K562 (cell line): ENCODE results near the gene RDM1. TPM values are rescaled to one million over a fixed set of nuclear protein-coding genes. Genes with fewer than 3 reads are reported as not detected.

ENCODE experiments used
- ATAC-seq: fragments of 200-7000 bp; cut with Tn5 transposase; 3 replicates; pipeline ENCODE4 v1.9.1; 2020; ENCODE audit warnings: moderate library complexity
- BruUV-seq: library from RNA; stranded (reverse); fragments of 400-500 nt; replicated peaks from 2 replicates; lab custom pipeline; 2021; lab: Mats Ljungman, UMichigan
- CTCF ChIA-PET: fragments of 300-600 bp; formaldehyde crosslinking; extraction: SDS; loops from one replicate; lab custom pipeline; 2021; ENCODE audit warnings: low intra/inter-chr PET ratio; lab: Yijun Ruan, JAX
- POLR2A ChIA-PET: fragments of 300-600, 350-650 bp; sonication (Branson Sonifier 250); formaldehyde crosslinking; extraction: SDS; loops from one replicate; lab custom pipeline; 2021; ENCODE audit warnings: antibody characterized with exemption, inconsistent platforms; lab: Yijun Ruan, JAX
- DNase-seq, 4 experiments: peaks; one replicate each; pipeline versions ENCODE4 v3.0.0 to v3.0.0-alpha.2; 2011 to 2018; ENCODE audit warnings: low spot score in 3 of 4, mixed read lengths in 3 of 4; ENCODE audit errors: extremely low read depth in 1 of 4
- FAIRE-seq: peaks from 2 replicates; lab custom pipeline; 2011; peaks lifted over from hg19 to GRCh38; lab: Jason Lieb, UNC
- H2AFZ ChIP-seq: 2 replicates; pipeline ENCODE4 v1.6.0; 2011; ENCODE audit warnings: low read depth, low read length, control low read depth, inconsistent platforms
- H3K27ac ChIP-seq: fragments of 200-600 bp; 3 replicates; pipeline ENCODE4 v1.8.0; 2011; ENCODE audit warnings: low read depth, mild to moderate bottlenecking, control low read depth, inconsistent platforms, low read length, moderate library complexity, mixed read lengths; ENCODE audit errors: extremely low read depth
- H3K27me3 ChIP-seq, 2 experiments: fragments of 300-600 bp in 1 of 2; 2 replicates in 1 of 2; 3 replicates in 1 of 2; pipeline versions ENCODE4 v1.6.0 to v1.8.0; 2011; ENCODE audit warnings: inconsistent platforms in 2 of 2, low read length in 2 of 2, mild to moderate bottlenecking in 1 of 2, mixed read lengths in 1 of 2, moderate library complexity in 1 of 2; ENCODE audit not compliant: control insufficient read depth in 2 of 2, insufficient read depth in 2 of 2
- H3K36me3 ChIP-seq: fragments of 300-600 bp; 3 replicates; pipeline ENCODE4 v1.8.0; 2011; ENCODE audit warnings: mild to moderate bottlenecking, low read length, inconsistent platforms; ENCODE audit not compliant: control insufficient read depth, insufficient read depth
- H3K4me1 ChIP-seq, 2 experiments: fragments of 200-600 bp in 1 of 2; replicated peaks in 1 of 2; 2 replicates in 1 of 2; 3 replicates in 1 of 2; pipeline versions ENCODE4 v1.5.1 to v1.8.0; 2011; ENCODE audit warnings: inconsistent platforms in 2 of 2, low read length in 2 of 2, mild to moderate bottlenecking in 1 of 2, mixed read lengths in 1 of 2, moderate library complexity in 1 of 2; ENCODE audit not compliant: control insufficient read depth in 2 of 2, insufficient read depth in 2 of 2
- H3K4me2 ChIP-seq: 2 replicates; pipeline ENCODE4 v1.6.1; 2011; ENCODE audit warnings: low read length, control low read depth, inconsistent platforms, mixed read lengths; ENCODE audit not compliant: insufficient read depth
- H3K4me3 ChIP-seq: fragments of 200-600 bp; sonication (generic), shearing (Covaris generic); 2 replicates; pipeline ENCODE4 v1.5.1; 2016; ENCODE audit warnings: control low read depth, inconsistent platforms
- H3K79me2 ChIP-seq: fragments of 200-600 bp; 3 replicates; pipeline ENCODE4 v1.8.0; 2011; ENCODE audit warnings: low read length, inconsistent platforms; ENCODE audit not compliant: control insufficient read depth, insufficient read depth
- H3K9ac ChIP-seq, 2 experiments: 2 replicates each; pipeline versions ENCODE4 v1.6.0 to v1.6.1; 2011; ENCODE audit warnings: low read depth in 2 of 2, low read length in 2 of 2, control low read depth in 1 of 2, inconsistent platforms in 1 of 2, mild to moderate bottlenecking in 1 of 2, mixed read lengths in 1 of 2; ENCODE audit not compliant: insufficient read depth in 1 of 2
- H3K9me1 ChIP-seq: one replicate; pipeline ENCODE4 v1.6.0; 2011; ENCODE audit warnings: inconsistent platforms, mild to moderate bottlenecking, low read length, moderate library complexity; ENCODE audit not compliant: control insufficient read depth, insufficient read depth
- H3K9me3 ChIP-seq: replicated peaks from 2 replicates; pipeline ENCODE4 v1.5.1; 2011; ENCODE audit warnings: low read depth, low read length, inconsistent platforms; ENCODE audit not compliant: control insufficient read depth, insufficient read depth
- H4K20me1 ChIP-seq: replicated peaks from 2 replicates; pipeline ENCODE4 v1.6.1; 2011; ENCODE audit warnings: low read length, inconsistent platforms, mixed read lengths; ENCODE audit not compliant: control insufficient read depth, insufficient read depth
- CEBPB ChIP-seq: fragments of 450-650 bp; IDR thresholded peaks from 2 replicates; pipeline ENCODE4 v1.6.1; 2016; ENCODE audit warnings: missing genetic modification characterization, missing compliant biosample characterization
- DMBX1 ChIP-seq: fragments of 250-450 bp; sonication (Bioruptor Pico); IDR thresholded peaks from 2 replicates; pipeline ENCODE4 v1.8.0; 2022; ENCODE audit warnings: inconsistent platforms, mild to moderate bottlenecking, moderate library complexity, borderline replicate concordance
- FOXK1 ChIP-seq: sonication (generic); formaldehyde crosslinking; IDR thresholded peaks from 2 replicates; pipeline ENCODE4 v1.8.0; 2022; ENCODE audit warnings: missing genetic modification reagents, mild to moderate bottlenecking, borderline replicate concordance
- JUND ChIP-seq, 2 experiments: IDR thresholded peaks; 2 replicates in 1 of 2; 3 replicates in 1 of 2; pipeline ENCODE4 v1.6.1; 2011; ENCODE audit warnings: borderline replicate concordance in 2 of 2, low read depth in 2 of 2, low read length in 2 of 2, improper control_type of control experiment in 1 of 2, missing biosample characterization in 1 of 2, missing genetic modification characterization in 1 of 2, missing genetic modification reagents in 1 of 2
- L3MBTL2 ChIP-seq: fragments of 450-650 bp; IDR thresholded peaks from 2 replicates; pipeline ENCODE4 v1.6.1; 2016; ENCODE audit warnings: mild to moderate bottlenecking, moderate library complexity
- NFE2 ChIP-seq: IDR thresholded peaks from 2 replicates; pipeline ENCODE4 v1.6.1; 2014; ENCODE audit warnings: antibody characterized with exemption, low read depth
- NRF1 ChIP-seq, 2 experiments: fragments of 450-650 bp; IDR thresholded peaks in 1 of 2; conservative IDR thresholded peaks in 1 of 2; 2 replicates each; pipeline ENCODE4 v1.6.1; 2014; ENCODE audit warnings: mild to moderate bottlenecking in 2 of 2
- SMARCC2 ChIP-seq: fragments of 450-650 bp; IDR thresholded peaks from 2 replicates; pipeline ENCODE4 v1.6.1; 2017; ENCODE audit warnings: antibody characterized with exemption, moderate library complexity, mild to moderate bottlenecking, low read depth
- ZNF24 ChIP-seq: fragments of 450-650 bp; IDR thresholded peaks from 2 replicates; pipeline ENCODE4 v1.6.1; 2016
- ZNF695 ChIP-seq: fragments of 450-650 bp; formaldehyde crosslinking; IDR thresholded peaks from 2 replicates; pipeline ENCODE4 v1.4.0; 2020; ENCODE audit warnings: mild to moderate bottlenecking, moderate library complexity
- WGBS: fragments of 100-300 bp; shearing (Covaris generic); methylation state at CpG from one replicate; pipeline ENCODE4 v1.1.6; 2016; ENCODE audit warnings: low coverage, mixed read lengths; ENCODE audit not compliant: insufficient coverage; ENCODE audit errors: missing lambda C conversion rate; 5-methylcytosine and 5-hydroxymethylcytosine counted together
- in situ Hi-C: fragments of 300-500 bp; cut with MboI; formaldehyde crosslinking; loops from 4 replicates; pipeline ENCODE4 v1.15.0; 2018; ENCODE audit warnings: inconsistent platforms, mixed read lengths
- intact Hi-C: fragments of 100-400 bp; cut with micrococcal nuclease; formaldehyde crosslinking; loops from 2 replicates; pipeline ENCODE4 v1.14.2; 2022
- polyA plus RNA-seq, 8 experiments: library from polyadenylated mRNA; depleted of rRNA in 4 of 8; stranded (reverse) in 5 of 8; unstranded in 3 of 8; fragments of >200 nt; fragmentation: Nextera tagmentation in 2 of 8; fragmentation: Illumina TruSeq in 1 of 8; extraction: Ambion mirVana in 2 of 8; extraction: Trizol in 1 of 8; gene quantifications; 2 replicates each; pipeline versions ENCODE4 v1.2.1 to v1.2.3, GENCODE V29; 2011 to 2014; ENCODE audit warnings: inconsistent platforms in 1 of 8, missing spikeins in 1 of 8
- total RNA-seq, 7 experiments: library from RNA; depleted of rRNA in 6 of 7; stranded (reverse); fragments of >200 nt in 6 of 7; fragmentation: Illumina TruSeq in 2 of 7; extraction: Trizol in 2 of 7; gene quantifications; 2 replicates each; pipeline versions ENCODE4 v1.2.1 to v1.2.3, GENCODE V29; 2011 to 2021; ENCODE audit warnings: low replicate concordance in 1 of 7
- TF ChIP-seq, protein P1 (sequence below), 3 experiments: IDR thresholded peaks in 2 of 3; conservative IDR thresholded peaks in 1 of 3; 2 replicates each; pipeline ENCODE4 v1.5.1; 2011 to 2012; ENCODE audit warnings: low read length in 3 of 3, mild to moderate bottlenecking in 3 of 3, control low read depth in 2 of 3, improper control_type of control experiment in 1 of 3, inconsistent platforms in 1 of 3, low read depth in 1 of 3, mixed read lengths in 1 of 3, moderate library complexity in 1 of 3; ENCODE audit not compliant: insufficient read depth in 2 of 3
- TF ChIP-seq, protein P2 (sequence below): fragments of 450-650 bp; IDR thresholded peaks from 2 replicates; pipeline ENCODE4 v1.6.1; 2017; ENCODE audit warnings: mild to moderate bottlenecking, moderate library complexity
- TF ChIP-seq, protein P3 (sequence below): fragments of 450-650 bp; IDR thresholded peaks from 2 replicates; pipeline ENCODE4 v1.6.1; 2018; ENCODE audit warnings: mild to moderate bottlenecking, low read depth; ENCODE audit not compliant: partially characterized antibody

Gene RDM1
- total and polyA plus RNA-seq, 9 of the 15 experiments (the other 6 are each of a cell fraction or from before 2014, with no cell fraction given) = 2.5 to 11.2 (median 5.4) TPM

DNA sequence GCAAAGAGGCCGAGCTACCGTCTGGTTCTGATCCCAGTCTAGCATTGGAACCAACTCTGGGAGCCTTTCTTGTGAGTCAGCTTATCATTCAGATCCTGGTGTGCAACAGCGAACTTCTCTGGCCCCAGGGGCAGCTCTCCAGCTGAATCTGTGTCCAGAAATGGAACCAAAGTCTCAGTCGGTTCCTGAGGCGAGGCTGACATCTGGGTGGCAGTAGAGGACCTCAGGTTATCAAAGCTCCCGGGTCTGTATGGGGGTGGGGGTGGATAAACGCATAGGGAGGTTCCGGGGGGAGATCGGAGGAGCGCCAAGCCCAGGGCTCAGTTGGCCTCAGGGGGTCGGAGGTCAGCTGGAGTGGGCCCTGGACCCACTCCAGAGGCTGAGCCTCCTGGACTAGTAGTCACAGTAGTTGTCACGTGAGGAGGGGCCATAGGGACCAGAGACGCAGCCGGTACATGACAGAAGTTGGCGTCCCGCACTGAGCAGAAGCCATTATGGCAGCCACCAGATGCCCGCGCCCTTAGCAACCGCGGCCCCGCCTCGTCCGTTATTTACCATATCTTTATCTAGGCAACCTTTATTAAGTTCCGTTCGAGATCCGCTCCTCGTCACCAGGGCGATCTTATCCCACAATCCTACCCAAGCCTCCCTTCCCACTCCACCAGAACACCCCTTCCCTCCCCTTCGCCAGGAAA is 12.9 kb downstream of the RDM1 start (continued):
- TF ChIP-seq, protein P1, sequence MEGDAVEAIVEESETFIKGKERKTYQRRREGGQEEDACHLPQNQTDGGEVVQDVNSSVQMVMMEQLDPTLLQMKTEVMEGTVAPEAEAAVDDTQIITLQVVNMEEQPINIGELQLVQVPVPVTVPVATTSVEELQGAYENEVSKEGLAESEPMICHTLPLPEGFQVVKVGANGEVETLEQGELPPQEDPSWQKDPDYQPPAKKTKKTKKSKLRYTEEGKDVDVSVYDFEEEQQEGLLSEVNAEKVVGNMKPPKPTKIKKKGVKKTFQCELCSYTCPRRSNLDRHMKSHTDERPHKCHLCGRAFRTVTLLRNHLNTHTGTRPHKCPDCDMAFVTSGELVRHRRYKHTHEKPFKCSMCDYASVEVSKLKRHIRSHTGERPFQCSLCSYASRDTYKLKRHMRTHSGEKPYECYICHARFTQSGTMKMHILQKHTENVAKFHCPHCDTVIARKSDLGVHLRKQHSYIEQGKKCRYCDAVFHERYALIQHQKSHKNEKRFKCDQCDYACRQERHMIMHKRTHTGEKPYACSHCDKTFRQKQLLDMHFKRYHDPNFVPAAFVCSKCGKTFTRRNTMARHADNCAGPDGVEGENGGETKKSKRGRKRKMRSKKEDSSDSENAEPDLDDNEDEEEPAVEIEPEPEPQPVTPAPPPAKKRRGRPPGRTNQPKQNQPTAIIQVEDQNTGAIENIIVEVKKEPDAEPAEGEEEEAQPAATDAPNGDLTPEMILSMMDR (IDR thresholded peaks at IDR 0.05 in 2 of 3, conservative IDR thresholded peaks at IDR 0.05 in 1 of 3; ENCODE audit: insufficient read depth in 2 of 3, low read depth in 1 of 3, low read length in 3 of 3) = peak; percentile 11 to 46 (median 27); a peak in 4 of 6 replicates

DNA sequence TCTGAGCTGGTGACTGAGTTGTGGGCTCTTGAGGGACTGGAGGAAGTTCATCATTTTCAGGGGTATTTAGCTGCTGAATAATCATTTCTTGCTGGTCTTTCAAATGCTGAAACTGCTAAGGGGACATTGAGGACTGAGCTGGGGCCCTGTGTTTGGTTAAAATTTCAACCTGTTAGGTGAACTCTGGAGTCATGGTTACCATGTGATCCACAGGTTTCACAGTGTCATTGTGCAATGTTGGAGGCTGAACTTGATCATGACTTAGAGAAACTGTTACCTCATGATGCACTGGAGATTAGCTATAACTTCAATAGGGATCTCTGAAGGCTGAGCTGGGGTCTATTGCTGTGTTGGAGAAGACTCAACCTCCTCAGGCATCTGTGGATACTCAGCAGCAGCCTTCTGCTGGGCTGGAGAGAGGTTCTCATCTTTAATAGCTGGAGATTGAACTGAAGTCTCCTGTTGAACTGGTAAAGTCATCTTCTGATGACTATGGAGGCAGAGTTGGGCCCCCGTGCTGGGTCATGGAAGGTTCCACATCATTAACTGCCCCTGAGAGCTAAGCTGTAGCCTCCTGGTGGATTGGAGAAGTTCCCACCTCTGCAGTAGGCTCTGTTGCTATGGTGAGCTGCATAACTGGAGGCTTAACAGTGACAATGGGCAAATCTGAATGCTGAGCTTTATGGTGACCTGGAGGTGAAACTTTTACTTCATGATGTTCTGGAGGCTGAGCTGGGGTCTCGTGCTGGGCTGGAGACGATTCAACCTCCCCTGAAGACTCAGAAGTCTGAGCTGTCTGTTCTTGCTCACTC is 15.2 kb downstream of the RDM1 start:
- Histone ChIP-seq H3K4me1 (peaks cover 35 to 71% of the 10 kb centered on the region in 2 experiments), H3K79me2 (no peaks in the 10 kb centered on the region), H3K36me3 (no peaks in the 10 kb centered on the region), H3K4me3 (no peak overlapping the region), H3K27me3 (no peaks in the 10 kb centered on the region), H3K9ac (no peak overlapping the region), H3K4me2 (0 out of 2 replicates have a peak overlapping the region, but pooled peaks have one; percentile 22), H2AFZ (no peak overlapping the region), H3K9me1 (no peaks in the 10 kb centered on the region), H3K9me3 (no peaks in the 10 kb centered on the region), H4K20me1 (no peaks in the 10 kb centered on the region), H3K27ac (no peak overlapping the region)
- no peak for FAIRE-seq
- in situ Hi-C loops = no loop called here
- ATAC-seq = peak; percentile 12; the same call in 2 of the 3 replicates
- DNase-seq = no peak
- BruUV-seq = no TSS peak
- ChIA-PET CTCF (no interaction called here), POLR2A (interaction anchor here (0.6 to 3.5 kb wide), 8 partner anchors 9 to 44 kb away, joined by 3 to 22 read pairs (median 6); partner anchors contain the start of gene RDM1)
- WGBS = 3% methylated on average over 3 of the region's 3 CpGs
- intact Hi-C loops = loop anchor here (5.0 kb wide), 1 partner anchor 58 kb away; no protein-coding TSS in a partner anchor
- TF ChIP-seq NFE2 = peak; percentile 2; the same call in 1 of the 2 replicates
- no peak for TF ChIP-seq NRF1 (conservative IDR thresholded peaks at IDR 0.05 in 1 of 2, IDR thresholded peaks at IDR 0.05 in 1 of 2)
- TF ChIP-seq, protein P2, sequence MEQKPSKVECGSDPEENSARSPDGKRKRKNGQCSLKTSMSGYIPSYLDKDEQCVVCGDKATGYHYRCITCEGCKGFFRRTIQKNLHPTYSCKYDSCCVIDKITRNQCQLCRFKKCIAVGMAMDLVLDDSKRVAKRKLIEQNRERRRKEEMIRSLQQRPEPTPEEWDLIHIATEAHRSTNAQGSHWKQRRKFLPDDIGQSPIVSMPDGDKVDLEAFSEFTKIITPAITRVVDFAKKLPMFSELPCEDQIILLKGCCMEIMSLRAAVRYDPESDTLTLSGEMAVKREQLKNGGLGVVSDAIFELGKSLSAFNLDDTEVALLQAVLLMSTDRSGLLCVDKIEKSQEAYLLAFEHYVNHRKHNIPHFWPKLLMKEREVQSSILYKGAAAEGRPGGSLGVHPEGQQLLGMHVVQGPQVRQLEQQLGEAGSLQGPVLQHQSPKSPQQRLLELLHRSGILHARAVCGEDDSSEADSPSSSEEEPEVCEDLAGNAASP = no peak
- no peak for TF ChIP-seq JUND (IDR thresholded peaks at IDR 0.05; ENCODE audit: borderline replicate concordance, low read depth, low read length)
- TF ChIP-seq JUND (tag; IDR thresholded peaks at IDR 0.05; ENCODE audit: borderline replicate concordance, low read depth, low read length) = no peak
- peak; percentile 89 for TF ChIP-seq CEBPB (tag)
- TF ChIP-seq, protein P3, sequence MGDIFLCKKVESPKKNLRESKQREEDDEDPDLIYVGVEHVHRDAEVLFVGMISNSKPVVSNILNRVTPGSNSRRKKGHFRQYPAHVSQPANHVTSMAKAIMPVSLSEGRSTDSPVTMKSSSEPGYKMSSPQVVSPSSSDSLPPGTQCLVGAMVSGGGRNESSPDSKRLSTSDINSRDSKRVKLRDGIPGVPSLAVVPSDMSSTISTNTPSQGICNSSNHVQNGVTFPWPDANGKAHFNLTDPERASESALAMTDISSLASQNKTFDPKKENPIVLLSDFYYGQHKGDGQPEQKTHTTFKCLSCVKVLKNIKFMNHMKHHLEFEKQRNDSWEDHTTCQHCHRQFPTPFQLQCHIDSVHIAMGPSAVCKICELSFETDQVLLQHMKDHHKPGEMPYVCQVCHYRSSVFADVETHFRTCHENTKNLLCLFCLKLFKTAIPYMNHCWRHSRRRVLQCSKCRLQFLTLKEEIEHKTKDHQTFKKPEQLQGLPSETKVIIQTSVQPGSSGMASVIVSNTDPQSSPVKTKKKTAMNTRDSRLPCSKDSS = no peak
- TF ChIP-seq ZNF24 = no peak
- TF ChIP-seq SMARCC2 = no peak
- no peak for TF ChIP-seq ZNF695 (CRISPR knock-in tag)
- no peak for TF ChIP-seq FOXK1 (CRISPR knock-in tag)
- no peak for TF ChIP-seq DMBX1 (CRISPR knock-in tag)
- 0 out of 2 replicates have a peak, but pooled peaks have one; percentile 12 for TF ChIP-seq L3MBTL2
